ENCODE results near the gene CAPN9. TPM values are rescaled to one million over a fixed set of nuclear protein-coding genes. Genes with fewer than 3 reads are reported as not detected.

Gene CAPN9
- total RNA-seq, 2 donors from 2014 or later, result 0.26 TPM; not detected in 1

GRCh38 chr1:230747890-230748800 lies 957 bp downstream of the CAPN9 start:
- intact Hi-C loops (cut with DNase I), result no loop called here
- ATAC-seq (no peak), DNase-seq (peak in 2 of 4 donors; percentile 38 to 72)
- H3K36me3 ChIP-seq (replicated peaks in 1 of 2; ENCODE audit: insufficient read depth in 1 of 2, low read depth in 2 of 2), result no peaks in the 10 kb centered on the region
- H3K27me3 ChIP-seq, result no peaks in the 10 kb centered on the region
- no peak overlapping the region for H3K27ac ChIP-seq
- 47 to 74% methylated on average over 11 to 16 of the region's 16 CpGs for WGBS, 2 donors
- peaks cover 6% of the 10 kb centered on the region for H3K4me1 ChIP-seq
- TF ChIP-seq CTCF (IDR thresholded peaks at IDR 0.05) (no peak), POLR2A (IDR thresholded peaks at IDR 0.05) (no peak)
- H3K9me3 ChIP-seq, result no peaks in the 10 kb centered on the region
- no peak overlapping the region for H3K4me3 ChIP-seq

GRCh38 chr1:230749150-230749549 lies 2.0 kb downstream of the CAPN9 start:
- TF ChIP-seq POLR2A (IDR thresholded peaks at IDR 0.05) (no peak), CTCF (IDR thresholded peaks at IDR 0.05) (no peak)
- ATAC-seq (no peak), DNase-seq (no peak)
- no peaks in the 10 kb centered on the region for H3K27me3 ChIP-seq
- no peaks in the 10 kb centered on the region for H3K36me3 ChIP-seq (replicated peaks in 1 of 2; ENCODE audit: insufficient read depth in 1 of 2, low read depth in 2 of 2)
- intact Hi-C loops (cut with DNase I), result no loop called here
- H3K4me3 ChIP-seq, result no peak overlapping the region
- H3K27ac ChIP-seq, result no peak overlapping the region
- peaks cover 6% of the 10 kb centered on the region for H3K4me1 ChIP-seq
- 80 to 85% methylated on average over 12 of the region's 12 CpGs for WGBS, 2 donors
- no peaks in the 10 kb centered on the region for H3K9me3 ChIP-seq

GRCh38 chr1:230749635-230750034 lies 2.4 kb downstream of the CAPN9 start:
- Histone ChIP-seq H3K27me3 (no peaks in the 10 kb centered on the region), H3K4me1 (peaks cover 6% of the 10 kb centered on the region), H3K27ac (no peak overlapping the region), H3K9me3 (no peaks in the 10 kb centered on the region), H3K36me3 (replicated peaks in 1 of 2; ENCODE audit: insufficient read depth in 1 of 2, low read depth in 2 of 2) (no peaks in the 10 kb centered on the region), H3K4me3 (no peak overlapping the region)
- TF ChIP-seq POLR2A (IDR thresholded peaks at IDR 0.05), result no peak
- no peak for TF ChIP-seq CTCF (IDR thresholded peaks at IDR 0.05)
- intact Hi-C loops (cut with DNase I), result no loop called here
- ATAC-seq, result no peak
- no peak for DNase-seq
- WGBS, 2 donors, result 86 to 88% methylated on average over 3 of the region's 3 CpGs

- Histone ChIP-seq H3K27ac (no peak overlapping the region), H3K4me1 (peaks cover 6% of the 10 kb centered on the region), H3K27me3 (no peaks in the 10 kb centered on the region), H3K4me3 (no peak overlapping the region), H3K9me3 (no peaks in the 10 kb centered on the region), H3K36me3 (replicated peaks in 1 of 2; ENCODE audit: insufficient read depth in 1 of 2, low read depth in 2 of 2) (no peaks in the 10 kb centered on the region)
- no peak for ATAC-seq
- 70 to 90% methylated on average over 1 to 5 of the region's 5 CpGs for WGBS, 2 donors
- DNase-seq, result no peak
- no peak for TF ChIP-seq CTCF (IDR thresholded peaks at IDR 0.05)
- no peak for TF ChIP-seq POLR2A (IDR thresholded peaks at IDR 0.05)
- intact Hi-C loops (cut with DNase I), result no loop called here
Observed at GRCh38 chr1:230750576-230750975, 3.4 kb downstream of the CAPN9 start.
